GM21723 (cell line): ENCODE data around the gene KCNH2.
A peak's percentile ranks its signal among the peaks of the same experiment; 100 is the strongest.
"Not testable (repeated sequence)": the region's sequence is repeated elsewhere in the genome, so short reads cannot be mapped to it uniquely, and the experiment has no call there.

Experiments used
- ATAC-seq: cut with Tn5 transposase; IDR thresholded peaks from one replicate; pipeline ENCODE4 v1.9.1; 2021; ENCODE audit warnings: mild to moderate bottlenecking, moderate library complexity; ENCODE audit not compliant: unreplicated experiment

Gene KCNH2, protein sequence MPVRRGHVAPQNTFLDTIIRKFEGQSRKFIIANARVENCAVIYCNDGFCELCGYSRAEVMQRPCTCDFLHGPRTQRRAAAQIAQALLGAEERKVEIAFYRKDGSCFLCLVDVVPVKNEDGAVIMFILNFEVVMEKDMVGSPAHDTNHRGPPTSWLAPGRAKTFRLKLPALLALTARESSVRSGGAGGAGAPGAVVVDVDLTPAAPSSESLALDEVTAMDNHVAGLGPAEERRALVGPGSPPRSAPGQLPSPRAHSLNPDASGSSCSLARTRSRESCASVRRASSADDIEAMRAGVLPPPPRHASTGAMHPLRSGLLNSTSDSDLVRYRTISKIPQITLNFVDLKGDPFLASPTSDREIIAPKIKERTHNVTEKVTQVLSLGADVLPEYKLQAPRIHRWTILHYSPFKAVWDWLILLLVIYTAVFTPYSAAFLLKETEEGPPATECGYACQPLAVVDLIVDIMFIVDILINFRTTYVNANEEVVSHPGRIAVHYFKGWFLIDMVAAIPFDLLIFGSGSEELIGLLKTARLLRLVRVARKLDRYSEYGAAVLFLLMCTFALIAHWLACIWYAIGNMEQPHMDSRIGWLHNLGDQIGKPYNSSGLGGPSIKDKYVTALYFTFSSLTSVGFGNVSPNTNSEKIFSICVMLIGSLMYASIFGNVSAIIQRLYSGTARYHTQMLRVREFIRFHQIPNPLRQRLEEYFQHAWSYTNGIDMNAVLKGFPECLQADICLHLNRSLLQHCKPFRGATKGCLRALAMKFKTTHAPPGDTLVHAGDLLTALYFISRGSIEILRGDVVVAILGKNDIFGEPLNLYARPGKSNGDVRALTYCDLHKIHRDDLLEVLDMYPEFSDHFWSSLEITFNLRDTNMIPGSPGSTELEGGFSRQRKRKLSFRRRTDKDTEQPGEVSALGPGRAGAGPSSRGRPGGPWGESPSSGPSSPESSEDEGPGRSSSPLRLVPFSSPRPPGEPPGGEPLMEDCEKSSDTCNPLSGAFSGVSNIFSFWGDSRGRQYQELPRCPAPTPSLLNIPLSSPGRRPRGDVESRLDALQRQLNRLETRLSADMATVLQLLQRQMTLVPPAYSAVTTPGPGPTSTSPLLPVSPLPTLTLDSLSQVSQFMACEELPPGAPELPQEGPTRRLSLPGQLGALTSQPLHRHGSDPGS

DNA sequence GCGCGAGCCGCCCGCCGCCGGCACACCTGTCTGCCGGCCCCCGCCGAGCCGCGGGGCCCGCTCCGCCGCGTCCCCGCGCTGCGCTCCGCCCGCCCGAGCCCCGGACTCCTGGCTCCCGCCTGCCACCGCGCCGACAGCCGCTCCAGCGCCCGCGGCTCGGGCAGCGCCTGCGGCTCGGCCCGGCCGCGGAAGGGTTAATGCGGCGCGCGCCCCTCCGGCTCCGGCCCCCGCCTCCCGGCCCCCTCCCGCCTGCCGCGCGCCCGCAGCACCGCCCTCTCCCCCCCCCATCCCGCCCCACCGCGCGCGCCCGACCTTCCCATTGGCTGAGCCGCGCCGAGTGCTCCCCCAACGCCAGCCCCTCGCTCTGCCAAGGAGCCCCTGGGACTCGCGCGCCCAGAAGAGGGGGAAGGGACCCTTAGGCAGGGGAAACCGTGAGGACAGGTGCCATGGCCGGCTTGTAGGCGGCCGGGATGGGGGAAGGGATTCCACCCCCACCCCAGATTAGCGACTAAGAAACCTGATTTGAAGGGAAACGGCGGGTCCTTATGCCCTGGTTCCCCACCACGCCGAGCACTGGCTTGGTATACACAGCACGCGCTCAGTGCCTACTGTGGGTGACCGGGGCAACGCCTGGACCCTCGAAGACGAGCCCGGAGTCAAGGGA is at the start of gene KCNH2:
Gene KCNH2, minus strand, starts transcription at position 196 of the 664 bp plus-strand sequence. CDS start 408 bp downstream, outside the sequence.
- ATAC-seq: no peak

DNA sequence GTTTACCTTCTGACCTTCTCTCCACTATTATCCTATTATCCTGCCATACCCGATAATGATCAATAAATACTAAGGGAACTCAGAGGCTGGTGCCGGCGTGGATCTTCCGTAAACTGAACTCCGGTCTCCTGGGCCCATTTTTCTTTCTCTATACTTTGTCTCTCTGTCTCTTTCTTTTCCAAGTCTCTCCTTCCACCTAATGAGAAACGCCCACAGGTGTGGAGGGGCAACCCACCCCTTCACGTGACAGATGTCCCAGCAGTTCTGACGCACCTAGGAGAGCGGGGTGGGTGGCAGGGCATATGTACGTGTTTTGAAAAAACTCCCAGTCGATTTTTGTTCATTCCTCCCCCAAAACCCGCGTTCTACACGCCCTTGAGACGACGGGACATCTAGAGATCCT is 49.6 kb upstream of the KCNH2 start:
- peak; percentile 6 for ATAC-seq

DNA sequence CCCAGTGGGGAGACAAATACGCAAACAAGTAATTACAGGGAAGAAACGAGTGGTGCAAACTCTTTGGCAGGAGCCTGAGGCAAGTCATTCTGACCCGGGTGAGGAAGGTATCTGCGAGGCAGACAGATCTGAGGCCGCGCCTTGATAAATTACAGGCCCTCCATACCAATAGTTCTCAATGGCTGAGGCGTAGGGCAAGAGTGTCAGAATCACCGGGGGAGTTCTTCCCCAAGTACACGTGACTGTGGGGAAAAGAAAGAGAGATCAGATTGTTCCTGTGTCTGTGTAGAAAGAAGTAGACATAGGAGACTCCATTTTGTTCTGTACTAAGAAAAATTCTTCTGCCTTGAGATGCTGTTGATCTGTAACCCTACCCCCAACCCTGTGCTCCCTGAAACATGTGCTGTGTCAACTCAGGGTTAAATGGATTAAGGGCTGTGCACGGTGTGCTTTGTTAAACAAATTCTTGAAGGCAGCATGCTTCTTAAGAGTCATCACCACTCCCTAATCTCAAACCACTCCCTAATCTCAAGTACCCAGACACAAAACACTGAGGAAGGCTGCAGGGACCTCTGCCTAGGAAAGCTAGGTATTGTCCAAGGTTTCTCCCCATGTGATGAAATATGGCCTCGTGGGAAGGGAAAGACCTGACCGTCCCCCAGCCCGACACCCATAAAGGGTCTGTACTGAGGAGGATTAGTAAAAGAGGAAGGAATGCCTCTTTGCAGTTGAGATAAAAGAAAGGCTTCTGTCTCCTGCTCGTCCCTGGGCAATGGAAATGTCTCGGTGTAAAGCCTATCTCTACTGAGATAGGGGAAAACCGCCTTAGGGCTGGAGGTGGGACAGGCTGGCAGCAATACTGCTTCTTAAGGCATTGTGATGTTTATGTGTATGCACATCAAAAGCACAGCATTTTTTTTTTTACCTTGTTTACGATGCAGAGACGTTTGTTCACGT is 48.9 kb upstream of the KCNH2 start:
- ATAC-seq: not testable (repeated sequence)

DNA sequence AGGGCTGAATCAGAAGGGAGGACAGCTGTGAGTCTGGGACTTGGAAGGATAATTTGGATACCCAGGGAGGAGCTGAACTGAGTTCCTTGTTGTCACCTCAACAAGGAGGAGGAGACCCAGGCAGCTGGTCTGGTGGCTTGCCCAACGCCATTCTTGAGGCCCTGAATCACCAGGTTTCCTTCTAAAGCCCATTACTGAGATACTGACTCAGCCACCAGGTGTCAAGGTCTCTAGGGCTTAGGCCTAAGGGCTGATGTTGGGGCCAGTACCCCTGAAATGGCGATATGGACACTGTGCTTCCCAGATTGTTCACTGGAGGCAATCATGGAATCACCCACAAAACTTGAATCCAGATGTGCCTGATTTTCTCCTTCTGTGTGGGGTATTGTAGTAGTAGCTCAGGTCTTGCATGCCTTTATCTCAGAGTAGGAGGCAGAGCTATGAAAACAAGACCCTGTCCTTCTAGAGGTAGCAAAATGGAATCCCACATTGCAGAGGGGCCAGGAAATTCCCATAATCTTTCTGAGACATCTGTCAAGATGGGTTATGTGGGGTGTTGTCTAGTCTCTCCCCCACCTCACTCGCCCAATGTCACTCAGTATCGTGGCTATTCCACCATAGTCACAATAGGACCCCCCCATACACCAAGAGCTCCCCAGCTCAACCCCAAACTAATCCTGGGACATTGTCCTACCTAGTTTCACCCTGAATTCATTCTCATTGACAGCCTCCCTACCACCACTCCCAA is 48.0 kb upstream of the KCNH2 start:
- ATAC-seq: no peak

DNA sequence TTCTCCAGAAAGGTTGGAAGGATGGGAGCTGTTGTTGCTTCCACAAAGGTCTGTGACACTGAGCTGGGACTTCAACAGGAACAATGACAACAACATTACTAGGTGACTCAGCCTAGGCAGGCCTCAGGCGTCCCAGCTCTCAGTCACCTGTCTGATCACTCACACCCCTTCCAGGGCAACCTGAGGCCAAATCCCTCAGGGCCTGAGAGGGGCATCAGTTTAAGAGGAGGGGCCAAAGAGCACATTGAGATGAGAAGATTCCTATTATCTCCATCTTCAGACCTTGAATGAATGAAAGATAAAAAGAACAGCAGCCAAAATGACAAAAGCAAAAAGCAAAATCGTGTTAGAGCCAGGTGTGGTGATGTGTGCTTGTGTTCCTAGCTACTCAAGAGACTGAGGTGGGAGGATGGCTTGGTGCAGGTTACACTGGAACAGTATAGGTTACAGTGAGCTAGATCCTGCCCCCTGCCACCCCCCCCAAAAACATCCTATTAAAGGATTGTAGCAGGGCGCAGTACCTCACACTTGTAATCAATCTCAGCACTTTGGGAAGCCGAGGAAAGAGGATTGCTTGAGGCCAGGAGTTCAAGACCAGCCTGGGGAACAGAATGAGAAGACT is 46.4 kb upstream of the KCNH2 start, which contains the start of gene ATG9B:
Gene ATG9B, minus strand, starts transcription at position 60 of the 622 bp plus-strand sequence. CDS start 71 bp downstream, outside the sequence.
- no peak for ATAC-seq

DNA sequence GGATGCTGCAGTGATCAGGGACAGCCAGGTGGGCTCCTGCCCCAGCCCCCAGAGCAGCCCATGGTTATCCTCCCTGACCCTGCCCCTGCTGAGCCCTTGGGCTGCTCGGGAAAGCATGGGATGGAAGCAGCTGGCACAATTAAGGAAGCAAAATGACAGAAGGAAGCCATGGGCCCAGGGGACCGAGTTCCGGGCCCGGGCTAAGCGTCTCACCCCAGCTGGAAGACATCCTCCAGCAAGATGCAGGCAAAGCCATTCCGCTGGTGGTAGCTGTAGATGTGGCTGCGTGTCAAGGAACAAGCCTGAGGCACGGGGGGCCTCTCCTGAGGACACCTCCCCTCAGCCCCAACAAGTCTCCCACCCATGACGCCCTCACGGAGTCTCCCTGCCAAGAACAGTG is 45.1 kb upstream of the KCNH2 start:
- no peak for ATAC-seq

DNA sequence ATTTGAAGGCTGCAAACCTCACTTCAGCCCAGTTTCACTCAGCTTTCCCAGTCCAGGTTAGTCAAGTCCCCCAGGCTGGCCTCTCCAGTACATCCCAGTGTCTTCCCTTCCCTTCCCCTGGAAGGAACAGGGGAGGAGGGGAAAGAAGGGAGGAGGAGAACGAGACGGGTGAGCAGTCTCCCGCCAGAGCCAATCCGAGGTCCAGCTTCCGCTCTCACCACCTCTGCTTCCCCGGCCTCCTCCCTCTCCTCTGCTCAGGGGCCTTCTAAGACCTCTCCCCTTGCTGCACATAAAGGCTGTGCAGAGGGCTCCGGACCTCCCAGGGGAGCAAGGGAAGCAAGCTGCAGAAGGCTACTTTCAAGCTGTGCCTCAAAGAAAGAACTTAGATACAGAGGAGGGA is 42.1 kb upstream of the KCNH2 start:
- no peak for ATAC-seq

DNA sequence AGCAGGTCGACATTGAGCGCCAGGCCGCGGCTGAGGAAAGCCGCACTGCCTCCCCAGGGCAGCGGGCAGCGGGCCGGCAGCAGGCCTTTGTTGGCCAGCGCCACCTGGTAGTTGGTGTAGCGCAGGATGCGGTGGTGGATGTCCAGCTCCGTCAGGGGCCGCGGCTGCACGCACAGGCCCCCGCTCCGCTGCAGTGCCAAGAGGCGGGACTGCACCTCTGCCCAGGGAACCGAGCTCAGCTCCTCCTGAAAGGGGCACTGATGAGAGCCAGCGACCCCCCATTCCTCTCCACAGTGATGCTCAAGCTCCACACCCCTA is 41.0 kb upstream of the KCNH2 start:
- ATAC-seq: no peak

DNA sequence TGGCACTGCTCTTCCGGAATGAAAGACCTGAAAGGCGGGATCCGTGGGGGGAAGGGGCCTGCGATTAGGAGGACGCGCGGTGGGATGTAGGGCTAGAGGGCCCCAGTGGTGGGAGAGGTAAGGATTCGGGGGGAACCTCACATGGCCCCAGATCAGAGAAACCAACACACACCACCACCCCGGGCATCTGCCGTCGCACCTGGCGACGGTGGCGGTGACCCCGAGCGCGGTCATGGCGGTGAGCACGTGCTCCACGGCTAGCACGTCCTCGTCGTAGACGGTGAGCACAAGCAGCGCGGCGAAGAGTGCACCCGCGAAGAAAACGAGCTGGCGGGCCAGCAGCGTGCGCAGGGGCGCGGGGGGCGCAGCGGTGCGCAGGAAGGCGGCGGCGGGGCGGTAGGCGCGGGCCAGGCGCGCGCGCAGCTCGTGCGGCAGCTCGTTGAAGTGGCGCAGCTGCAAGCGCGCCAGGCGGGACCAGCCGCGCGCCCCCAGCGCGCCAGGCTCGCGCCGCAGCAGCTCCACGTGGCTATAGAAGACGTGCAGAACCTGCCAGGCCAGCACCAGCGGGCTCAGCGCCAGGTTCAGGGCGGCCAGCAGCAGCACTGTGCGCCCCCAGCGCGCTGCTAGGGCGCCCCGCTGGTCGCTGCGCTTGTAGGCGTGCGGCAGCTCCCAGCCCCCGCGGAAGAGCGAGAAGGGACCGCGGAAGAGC is 40.5 kb upstream of the KCNH2 start:
- ATAC-seq: no peak

DNA sequence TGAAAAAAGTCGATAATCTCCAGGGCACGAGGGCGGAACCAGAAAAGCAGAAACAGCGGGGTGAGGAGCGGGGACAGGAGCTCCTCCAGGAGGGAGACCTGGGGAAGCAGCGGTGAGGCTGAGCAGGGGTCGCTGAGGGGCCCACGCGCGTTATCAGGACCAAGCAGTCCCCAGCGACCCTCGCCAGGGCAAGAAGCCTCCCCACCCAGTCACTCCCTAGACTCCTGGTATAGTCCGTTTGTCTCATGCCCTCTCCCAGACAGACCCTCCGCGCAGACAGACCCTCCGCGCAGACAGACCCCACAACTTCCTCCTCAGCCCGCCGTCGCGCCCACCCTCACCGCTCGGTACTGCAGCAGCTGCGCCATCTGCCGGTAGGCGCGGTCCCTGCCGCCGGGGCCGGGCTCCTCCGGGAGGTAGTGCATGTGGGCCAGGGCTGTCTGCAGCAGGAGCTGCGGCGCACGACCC is 39.9 kb upstream of the KCNH2 start:
- peak; percentile 71 for ATAC-seq

DNA sequence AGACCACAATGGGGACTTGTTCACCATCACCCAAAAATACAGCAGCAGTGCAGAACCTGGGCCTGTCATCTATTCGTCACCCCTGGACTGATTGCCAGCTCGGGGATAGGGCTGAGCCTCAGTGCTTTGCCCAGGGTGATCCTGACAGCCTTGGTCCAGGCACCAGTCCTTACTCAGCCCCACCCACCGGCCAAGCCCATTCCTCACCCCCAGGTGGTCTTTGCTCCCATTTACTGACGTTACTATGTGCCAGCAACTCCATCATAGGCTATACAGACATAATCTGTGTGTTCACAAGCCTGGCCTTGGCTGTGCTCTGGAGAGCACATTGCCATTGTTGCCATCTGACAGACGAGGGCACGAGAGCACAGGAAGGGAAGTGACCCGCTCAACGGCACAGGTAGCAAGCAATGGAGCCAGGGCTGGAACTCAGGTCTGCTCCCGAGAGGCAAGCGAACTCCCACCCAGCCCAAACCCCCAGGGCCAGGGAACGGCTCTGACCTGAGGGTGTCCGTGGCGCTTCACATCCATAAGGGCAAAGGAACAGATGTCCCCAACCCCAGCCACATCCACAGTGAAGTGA is 39.3 kb upstream of the KCNH2 start:
- no peak for ATAC-seq

DNA sequence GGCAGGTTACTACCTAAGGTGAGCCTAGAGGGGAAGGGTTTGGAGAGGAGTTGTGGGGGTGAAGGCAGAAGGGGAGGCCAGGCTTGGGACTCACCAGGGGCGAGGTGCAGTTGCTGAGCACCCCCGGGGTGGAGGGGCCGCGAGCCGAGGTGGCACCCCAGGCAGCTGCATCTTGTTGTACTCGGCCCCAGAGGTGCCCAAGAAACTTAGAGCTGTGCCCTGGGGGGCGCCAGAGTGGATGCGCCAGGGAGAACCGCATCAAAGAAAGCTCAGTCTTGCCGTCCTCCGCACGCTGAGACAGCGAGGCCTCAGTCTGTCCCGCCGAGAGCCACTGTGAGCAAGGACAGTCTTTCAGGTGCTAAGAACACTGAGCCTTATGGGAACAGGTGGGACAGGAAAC is 38.8 kb upstream of the KCNH2 start:
- ATAC-seq: no peak

DNA sequence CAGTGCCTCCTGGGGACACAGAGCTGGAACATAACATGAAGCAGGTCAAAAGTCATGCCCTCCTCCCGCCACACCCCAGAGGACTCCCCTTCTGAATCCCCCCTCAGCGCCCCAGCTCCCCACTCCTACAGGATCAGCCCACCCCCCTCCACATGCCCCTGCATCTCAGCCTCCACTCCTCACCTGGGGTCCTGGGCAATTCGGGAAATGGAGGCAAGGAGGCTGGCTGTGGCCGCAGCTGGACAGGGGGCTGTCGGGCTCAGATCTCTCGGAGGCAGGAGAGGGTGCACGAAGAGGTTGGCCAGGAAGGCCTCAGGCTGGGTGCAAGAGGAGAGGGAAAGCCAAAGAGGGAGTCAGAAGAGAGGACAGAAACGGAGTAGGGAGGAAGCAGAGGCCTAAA is 38.4 kb upstream of the KCNH2 start:
- no peak for ATAC-seq

DNA sequence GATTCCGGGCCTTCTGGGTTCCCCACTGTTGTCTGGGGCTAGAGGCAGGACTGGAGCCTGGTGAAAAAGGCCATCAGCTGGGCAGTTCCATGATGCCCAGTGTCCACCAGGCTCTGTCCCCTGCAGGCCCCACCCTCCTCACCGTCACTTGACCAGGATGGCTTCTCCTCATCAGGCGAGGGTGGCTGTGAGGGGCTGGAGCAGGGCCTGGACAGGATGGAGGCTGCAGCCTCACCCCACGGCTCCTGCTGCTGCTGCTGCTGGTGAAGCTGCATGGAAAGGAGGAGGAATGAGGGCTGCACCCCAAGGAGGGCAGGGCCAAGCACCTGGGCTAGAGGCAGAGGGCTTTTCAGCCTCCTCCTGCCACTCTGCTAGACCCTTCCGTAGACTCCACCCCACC is 37.8 kb upstream of the KCNH2 start:
- no peak for ATAC-seq

DNA sequence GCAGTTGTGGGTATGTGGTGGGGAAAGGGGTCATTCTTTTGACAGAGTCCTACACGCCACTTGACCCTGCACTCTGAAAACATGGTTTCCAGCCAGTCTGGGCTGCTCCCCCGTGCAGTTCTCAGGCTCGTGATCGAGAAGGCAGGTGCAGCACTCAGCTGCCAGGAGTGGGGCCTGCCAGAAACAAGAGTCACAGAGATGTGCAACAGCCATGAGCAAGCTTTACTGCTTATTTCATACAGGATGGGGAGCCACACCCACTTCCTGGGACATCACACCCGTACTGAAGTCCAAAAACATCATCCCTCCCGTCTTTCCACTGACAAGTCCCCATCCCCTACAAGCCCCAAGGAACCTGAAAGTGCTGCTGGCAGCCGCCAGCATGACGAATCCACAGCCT is 36.8 kb upstream of the KCNH2 start:
- ATAC-seq: no peak

DNA sequence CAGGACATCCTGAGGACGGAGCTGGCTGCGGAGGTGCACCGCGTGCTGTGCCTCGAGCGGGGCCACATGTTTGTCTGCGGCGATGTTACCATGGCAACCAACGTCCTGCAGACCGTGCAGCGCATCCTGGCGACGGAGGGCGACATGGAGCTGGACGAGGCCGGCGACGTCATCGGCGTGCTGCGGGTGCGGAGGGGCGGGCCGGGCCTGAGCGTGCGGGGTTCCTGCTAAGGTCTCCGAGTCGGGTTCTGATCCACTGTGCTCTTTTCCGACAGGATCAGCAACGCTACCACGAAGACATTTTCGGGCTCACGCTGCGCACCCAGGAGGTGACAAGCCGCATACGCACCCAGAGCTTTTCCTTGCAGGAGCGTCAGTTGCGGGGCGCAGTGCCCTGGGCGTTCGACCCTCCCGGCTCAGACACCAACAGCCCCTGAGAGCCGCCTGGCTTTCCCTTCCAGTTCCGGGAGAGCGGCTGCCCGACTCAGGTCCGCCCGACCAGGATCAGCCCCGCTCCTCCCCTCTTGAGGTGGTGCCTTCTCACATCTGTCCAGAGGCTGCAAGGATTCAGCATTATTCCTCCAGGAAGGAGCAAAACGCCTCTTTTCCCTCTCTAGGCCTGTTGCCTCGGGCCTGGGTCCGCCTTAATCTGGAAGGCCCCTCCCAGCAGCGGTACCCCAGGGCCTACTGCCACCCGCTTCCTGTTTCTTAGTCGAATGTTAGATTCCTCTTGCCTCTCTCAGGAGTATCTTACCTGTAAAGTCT is 35.8 kb upstream of the KCNH2 start:
- peak; percentile 49 for ATAC-seq

DNA sequence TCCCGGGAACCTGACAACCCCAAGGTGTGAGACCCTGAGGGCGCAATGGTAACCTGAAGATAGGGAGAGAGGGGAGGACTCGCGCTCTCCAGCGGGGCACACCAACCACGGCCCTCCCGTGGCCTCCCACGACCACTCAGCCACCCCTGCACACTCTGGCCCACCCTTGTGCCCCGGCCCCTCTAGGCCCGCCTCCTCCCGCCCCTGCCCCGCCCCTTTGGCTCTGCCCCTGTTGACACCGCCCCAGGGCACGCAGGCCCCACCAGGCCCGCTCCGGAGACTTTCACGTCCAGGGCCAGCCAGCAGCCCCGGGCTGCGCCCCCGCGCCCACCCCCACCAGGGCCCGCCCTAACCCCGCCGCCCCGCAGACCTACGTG is 35.2 kb upstream of the KCNH2 start:
- ATAC-seq: no peak
